Measurements from ENCODE around the gene TNRC6B.

Gene TNRC6B

GRCh38 chr22:40258017-40258416, 80.3 kb downstream of the TNRC6B start:
- no peak for TF ChIP-seq CTCF (conservative IDR thresholded peaks at IDR 0.05; ENCODE audit: control insufficient read depth, insufficient read depth, low read depth, low read length)
- DNase-seq (ENCODE audit: low read depth), result peak; percentile 57
- H3K4me3 ChIP-seq (ENCODE audit: control insufficient read depth, low read depth, low read length), result no peak overlapping the region

GRCh38 chr22:40258501-40258915, 80.8 kb downstream of the TNRC6B start:
- TF ChIP-seq CTCF (conservative IDR thresholded peaks at IDR 0.05; ENCODE audit: control insufficient read depth, insufficient read depth, low read depth, low read length), result no peak
- DNase-seq (ENCODE audit: low read depth), result peak; percentile 81
- no peak overlapping the region for H3K4me3 ChIP-seq (ENCODE audit: control insufficient read depth, low read depth, low read length)

- no peak overlapping the region for H3K4me3 ChIP-seq (ENCODE audit: control insufficient read depth, low read depth, low read length)
- no peak for TF ChIP-seq CTCF (conservative IDR thresholded peaks at IDR 0.05; ENCODE audit: control insufficient read depth, insufficient read depth, low read depth, low read length)
- DNase-seq (ENCODE audit: low read depth), result no peak
Observed at GRCh38 chr22:40261783-40262182, 84.1 kb downstream of the TNRC6B start.

- H3K4me3 ChIP-seq (ENCODE audit: control insufficient read depth, low read depth, low read length), result no peak overlapping the region
- no peak for TF ChIP-seq CTCF (conservative IDR thresholded peaks at IDR 0.05; ENCODE audit: control insufficient read depth, insufficient read depth, low read depth, low read length)
- DNase-seq (ENCODE audit: low read depth), result no peak
Observed at GRCh38 chr22:40263191-40263590, 85.5 kb downstream of the TNRC6B start.

GRCh38 chr22:40265783-40266182, 88.1 kb downstream of the TNRC6B start:
- no peak for TF ChIP-seq CTCF (conservative IDR thresholded peaks at IDR 0.05; ENCODE audit: control insufficient read depth, insufficient read depth, low read depth, low read length)
- H3K4me3 ChIP-seq (ENCODE audit: control insufficient read depth, low read depth, low read length), result no peak overlapping the region
- no peak for DNase-seq (ENCODE audit: low read depth)

- no peak for DNase-seq (ENCODE audit: low read depth)
- TF ChIP-seq CTCF (conservative IDR thresholded peaks at IDR 0.05; ENCODE audit: control insufficient read depth, insufficient read depth, low read depth, low read length), result no peak
- H3K4me3 ChIP-seq (ENCODE audit: control insufficient read depth, low read depth, low read length), result no peak overlapping the region
Observed at GRCh38 chr22:40270031-40270430, 92.3 kb downstream of the TNRC6B start.

- TF ChIP-seq CTCF (conservative IDR thresholded peaks at IDR 0.05; ENCODE audit: control insufficient read depth, insufficient read depth, low read depth, low read length), result no peak
- no peak for DNase-seq (ENCODE audit: low read depth)
- H3K4me3 ChIP-seq (ENCODE audit: control insufficient read depth, low read depth, low read length), result no peak overlapping the region
Observed at GRCh38 chr22:40270748-40271373, 93.1 kb downstream of the TNRC6B start.

All from fibroblast of mammary gland (primary cell).